IMR-90 (cell line): ENCODE data around the gene DUSP22. TPM values are rescaled to one million over a fixed set of nuclear protein-coding genes. Genes with fewer than 3 reads are reported as not detected.

ENCODE experiments used
- polyA plus RNA-seq, 3 experiments: library from polyadenylated mRNA; depleted of rRNA; stranded (reverse); fragments of >200 nt; gene quantifications; 2 replicates each; pipeline ENCODE4 v1.2.3, GENCODE V29; 2012; ENCODE audit warnings: low replicate concordance in 1 of 3
- total RNA-seq: library from RNA; depleted of rRNA; stranded (reverse); fragments of >200 nt; gene quantifications from 2 replicates; pipeline ENCODE4 v1.2.3, GENCODE V29; 2012
- TF ChIP-seq, protein P1 (sequence below): conservative IDR thresholded peaks from 2 replicates; pipeline ENCODE4 v1.5.1; 2012; ENCODE audit warnings: mild to moderate bottlenecking, low read depth, low read length, improper control_type of control experiment
- TF ChIP-seq, protein P2 (sequence below): fragments of 150-350 bp; IDR thresholded peaks from 2 replicates; pipeline ENCODE4 v1.6.1; 2017; ENCODE audit warnings: mild to moderate bottlenecking, antibody characterized with exemption, low read length, low read depth

DUSP22 gene
- total and polyA plus RNA-seq, 2 of the 4 experiments (the other 2 are of a cell fraction), result 7.1 to 8.2 TPM

DNA sequence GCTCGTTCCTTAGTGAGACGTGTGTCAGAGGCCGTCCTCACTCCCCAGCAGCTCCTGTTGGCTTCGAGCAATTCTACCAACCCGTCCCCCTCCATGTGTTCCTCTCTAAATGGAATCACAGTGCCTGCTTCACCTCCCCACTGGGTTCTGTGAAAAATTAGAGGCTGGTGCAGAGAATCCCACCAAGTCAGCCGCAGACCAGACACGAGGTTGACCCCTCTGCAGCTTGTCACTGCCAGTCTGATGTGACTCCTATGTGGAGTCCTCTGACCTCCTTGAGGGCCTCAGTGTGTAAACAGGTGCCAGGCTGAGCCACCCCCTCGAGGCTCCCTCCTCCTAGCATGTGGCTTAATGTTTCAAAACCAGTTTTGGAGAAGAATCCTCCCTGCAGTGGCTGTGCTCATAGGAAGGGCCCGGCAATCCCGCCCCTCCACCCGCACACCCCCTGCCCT lies 86.7 kb downstream of the DUSP22 start (continued):
- TF ChIP-seq, protein P1, sequence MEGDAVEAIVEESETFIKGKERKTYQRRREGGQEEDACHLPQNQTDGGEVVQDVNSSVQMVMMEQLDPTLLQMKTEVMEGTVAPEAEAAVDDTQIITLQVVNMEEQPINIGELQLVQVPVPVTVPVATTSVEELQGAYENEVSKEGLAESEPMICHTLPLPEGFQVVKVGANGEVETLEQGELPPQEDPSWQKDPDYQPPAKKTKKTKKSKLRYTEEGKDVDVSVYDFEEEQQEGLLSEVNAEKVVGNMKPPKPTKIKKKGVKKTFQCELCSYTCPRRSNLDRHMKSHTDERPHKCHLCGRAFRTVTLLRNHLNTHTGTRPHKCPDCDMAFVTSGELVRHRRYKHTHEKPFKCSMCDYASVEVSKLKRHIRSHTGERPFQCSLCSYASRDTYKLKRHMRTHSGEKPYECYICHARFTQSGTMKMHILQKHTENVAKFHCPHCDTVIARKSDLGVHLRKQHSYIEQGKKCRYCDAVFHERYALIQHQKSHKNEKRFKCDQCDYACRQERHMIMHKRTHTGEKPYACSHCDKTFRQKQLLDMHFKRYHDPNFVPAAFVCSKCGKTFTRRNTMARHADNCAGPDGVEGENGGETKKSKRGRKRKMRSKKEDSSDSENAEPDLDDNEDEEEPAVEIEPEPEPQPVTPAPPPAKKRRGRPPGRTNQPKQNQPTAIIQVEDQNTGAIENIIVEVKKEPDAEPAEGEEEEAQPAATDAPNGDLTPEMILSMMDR, result no peak
- TF ChIP-seq, protein P2, sequence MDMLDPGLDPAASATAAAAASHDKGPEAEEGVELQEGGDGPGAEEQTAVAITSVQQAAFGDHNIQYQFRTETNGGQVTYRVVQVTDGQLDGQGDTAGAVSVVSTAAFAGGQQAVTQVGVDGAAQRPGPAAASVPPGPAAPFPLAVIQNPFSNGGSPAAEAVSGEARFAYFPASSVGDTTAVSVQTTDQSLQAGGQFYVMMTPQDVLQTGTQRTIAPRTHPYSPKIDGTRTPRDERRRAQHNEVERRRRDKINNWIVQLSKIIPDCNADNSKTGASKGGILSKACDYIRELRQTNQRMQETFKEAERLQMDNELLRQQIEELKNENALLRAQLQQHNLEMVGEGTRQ, result no peak
